ENCODE data around the gene ZNF441. TPM values are rescaled to one million over a fixed set of nuclear protein-coding genes. Genes with fewer than 3 reads are reported as not detected.

Gene ZNF441
- total RNA-seq, 1 experiment from 2014 or later, result 0.85 TPM

DNA sequence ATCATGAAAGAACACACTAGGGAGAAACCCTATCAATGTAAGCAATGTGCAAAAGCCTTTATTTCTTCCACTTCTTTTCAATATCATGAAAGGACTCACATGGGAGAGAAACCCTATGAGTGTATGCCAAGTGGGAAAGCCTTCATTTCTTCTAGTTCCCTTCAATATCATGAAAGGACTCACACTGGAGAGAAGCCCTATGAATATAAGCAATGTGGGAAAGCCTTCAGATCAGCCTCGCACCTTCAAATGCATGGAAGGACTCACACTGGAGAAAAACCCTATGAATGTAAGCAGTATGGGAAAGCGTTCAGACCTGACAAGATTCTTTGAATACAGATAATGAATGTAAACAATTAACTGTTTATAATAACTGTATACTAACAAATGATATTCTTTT, 66.7 kb downstream of the ZNF441 start:
- H3K23me2 ChIP-seq (ENCODE audit: insufficient read length, low read depth, low read length, poor library complexity, severe bottlenecking), result no peaks in the 10 kb centered on the region
- no peak overlapping the region for H3K56ac ChIP-seq (ENCODE audit: insufficient read length, low read depth, low read length)
- H4K5ac ChIP-seq (ENCODE audit: insufficient read length, low read depth, low read length), result no peak overlapping the region
- H2BK120ac ChIP-seq (ENCODE audit: low read depth, low read length, poor library complexity, severe bottlenecking), result no peak overlapping the region
- no CpG with 5 or more reads among the region's 2 CpGs for WGBS (ENCODE audit: extremely low coverage, insufficient read length, low lambda C conversion rate)
- no peaks in the 10 kb centered on the region for H3K4me1 ChIP-seq (ENCODE audit: insufficient read depth, low read length)
- no peak overlapping the region for H2BK5ac ChIP-seq (ENCODE audit: insufficient read length, low read length)
- H4K8ac ChIP-seq (replicated peaks; ENCODE audit: insufficient read length, low read depth, low read length), result no peak overlapping the region
- no peak overlapping the region for H3K9ac ChIP-seq (ENCODE audit: extremely low read depth, insufficient read length, low read length)
- no peak overlapping the region for H3K4ac ChIP-seq (ENCODE audit: low read depth, low read length)
- H2AFZ ChIP-seq (ENCODE audit: low read length), result no peak overlapping the region
- no peak overlapping the region for H3K23ac ChIP-seq (ENCODE audit: insufficient read length, low read depth, low read length)
- no peak overlapping the region for H3K27ac ChIP-seq (ENCODE audit: insufficient read length, low read depth, low read length)
- Mint-ChIP-seq H3K27ac (no peak overlapping the region), H3K9me3 (peaks cover 66 to 83% of the 10 kb centered on the region in 2 experiments), H3K4me3 (no peak overlapping the region), H3K4me1 (peaks cover 0 to 3% of the 10 kb centered on the region in 2 experiments; a peak in 1 of 4 replicates), H3K27me3 (ENCODE audit: low read depth) (peaks cover 2% of the 10 kb centered on the region), H3K36me3 (ENCODE audit: insufficient read depth in 1 of 3, low read depth in 3 of 3) (peaks cover 56 to 65% (median 60%) of the 10 kb centered on the region in 3 experiments)
- TF ChIP-seq, protein P1, sequence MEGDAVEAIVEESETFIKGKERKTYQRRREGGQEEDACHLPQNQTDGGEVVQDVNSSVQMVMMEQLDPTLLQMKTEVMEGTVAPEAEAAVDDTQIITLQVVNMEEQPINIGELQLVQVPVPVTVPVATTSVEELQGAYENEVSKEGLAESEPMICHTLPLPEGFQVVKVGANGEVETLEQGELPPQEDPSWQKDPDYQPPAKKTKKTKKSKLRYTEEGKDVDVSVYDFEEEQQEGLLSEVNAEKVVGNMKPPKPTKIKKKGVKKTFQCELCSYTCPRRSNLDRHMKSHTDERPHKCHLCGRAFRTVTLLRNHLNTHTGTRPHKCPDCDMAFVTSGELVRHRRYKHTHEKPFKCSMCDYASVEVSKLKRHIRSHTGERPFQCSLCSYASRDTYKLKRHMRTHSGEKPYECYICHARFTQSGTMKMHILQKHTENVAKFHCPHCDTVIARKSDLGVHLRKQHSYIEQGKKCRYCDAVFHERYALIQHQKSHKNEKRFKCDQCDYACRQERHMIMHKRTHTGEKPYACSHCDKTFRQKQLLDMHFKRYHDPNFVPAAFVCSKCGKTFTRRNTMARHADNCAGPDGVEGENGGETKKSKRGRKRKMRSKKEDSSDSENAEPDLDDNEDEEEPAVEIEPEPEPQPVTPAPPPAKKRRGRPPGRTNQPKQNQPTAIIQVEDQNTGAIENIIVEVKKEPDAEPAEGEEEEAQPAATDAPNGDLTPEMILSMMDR (conservative IDR thresholded peaks at IDR 0.05), result no peak
- H3K4me2 ChIP-seq (ENCODE audit: insufficient read depth, insufficient read length, low read length), result no peak overlapping the region
- H3K14ac ChIP-seq (ENCODE audit: insufficient read depth, low read length), result no peak overlapping the region
- no peak overlapping the region for H2AK5ac ChIP-seq (ENCODE audit: insufficient read length, low read length)
- H4K20me1 ChIP-seq (ENCODE audit: control insufficient read depth, insufficient read depth, insufficient read length), result no peaks in the 10 kb centered on the region
- no peak overlapping the region for H2BK20ac ChIP-seq (ENCODE audit: low read depth, low read length, poor library complexity, severe bottlenecking)
- no peak overlapping the region for H3K18ac ChIP-seq (ENCODE audit: insufficient read length, low read depth, low read length)
- no peak overlapping the region for H4K91ac ChIP-seq (ENCODE audit: insufficient read length, low read depth, low read length)
- no peaks in the 10 kb centered on the region for H3K27me3 ChIP-seq (ENCODE audit: insufficient read depth, low read length)
- H3T11ph ChIP-seq (ENCODE audit: low read length), result no peak overlapping the region
- H2BK15ac ChIP-seq (ENCODE audit: low read depth, low read length), result no peak overlapping the region
- H3K79me2 ChIP-seq (ENCODE audit: insufficient read depth, low read length), result no peaks in the 10 kb centered on the region
- peaks cover 37% of the 10 kb centered on the region for H3K9me3 ChIP-seq (ENCODE audit: control insufficient read depth, low read depth, low read length)
- no peak overlapping the region for H2BK12ac ChIP-seq (ENCODE audit: insufficient read length, low read depth, low read length)
- H3K79me1 ChIP-seq (ENCODE audit: insufficient read depth, low read depth, low read length, poor library complexity, severe bottlenecking), result no peaks in the 10 kb centered on the region
- no peak for DNase-seq

Other genes starting within 250 kb of the ZNF441 start
- 40.0 and 42.4 TPM in 2 replicates for gene ECSIT, start 237.9 kb upstream of the ZNF441 start, total RNA-seq (2021)
- gene CNN1, start 228.1 kb upstream of the ZNF441 start, total RNA-seq (2021), result 15.7 and 17.9 TPM in 2 replicates
- gene ELOF1, start 207.8 kb upstream of the ZNF441 start, total RNA-seq (2021), result 84.9 and 88.6 TPM in 2 replicates
- gene ACP5, start 189.4 kb upstream of the ZNF441 start, total RNA-seq (2021), result 2.3 and 4.0 TPM in 2 replicates
- gene ZNF627, start 169.5 kb upstream of the ZNF441 start, total RNA-seq (2021), result 12.2 and 12.8 TPM in 2 replicates
- gene ZNF823, start 28.1 kb upstream of the ZNF441 start, total RNA-seq (2021), result 2.3 and 2.5 TPM in 2 replicates
- gene ZNF491, start 31.5 kb downstream of the ZNF441 start, total RNA-seq (2021), result 0.61 and 0.77 TPM in 2 replicates
- gene ZNF440, start 47.3 kb downstream of the ZNF441 start, total RNA-seq (2021), result 4.1 and 4.4 TPM in 2 replicates
- gene ZNF439, start 81.7 kb downstream of the ZNF441 start, total RNA-seq (2021), result 2.2 and 3.3 TPM in 2 replicates
- gene ZNF69, start 120.8 kb downstream of the ZNF441 start, total RNA-seq (2021), result 25.4 and 27.3 TPM in 2 replicates
- gene ZNF700, start 158.1 kb downstream of the ZNF441 start, total RNA-seq (2021), result 9.3 and 9.9 TPM in 2 replicates
- 0.77 and 1.3 TPM in 2 replicates for gene ZNF763, start 198.0 kb downstream of the ZNF441 start, total RNA-seq (2021)